ENCODE results near the gene GATA1.

Gene GATA1

GRCh38 chrX:48785186-48785539 is 1.2 kb upstream of the GATA1 start:
- DNase-seq (ENCODE audit: low read depth): no peak

GRCh38 chrX:48785540-48786214 is 713 bp upstream of the GATA1 start:
- no peak for DNase-seq (ENCODE audit: low read depth)

GRCh38 chrX:48786825-48787504 is 575 bp downstream of the GATA1 start:
- DNase-seq (ENCODE audit: low read depth): no peak

- DNase-seq (ENCODE audit: low read depth): no peak
Observed at GRCh38 chrX:48787505-48788443, 1.4 kb downstream of the GATA1 start.

GRCh38 chrX:48789366-48790220 is 3.2 kb downstream of the GATA1 start:
- no peak for DNase-seq (ENCODE audit: low read depth)

- no peak for DNase-seq (ENCODE audit: low read depth)
Observed at GRCh38 chrX:48790477-48790876, 4.1 kb downstream of the GATA1 start.

- DNase-seq (ENCODE audit: low read depth): no peak
Observed at GRCh38 chrX:48791063-48791820, 4.9 kb downstream of the GATA1 start.

- no peak for DNase-seq (ENCODE audit: low read depth)
Observed at GRCh38 chrX:48792219-48792618, 5.8 kb downstream of the GATA1 start.

- no peak for DNase-seq (ENCODE audit: low read depth)
Observed at GRCh38 chrX:48793935-48794334, 7.5 kb downstream of the GATA1 start.

- DNase-seq (ENCODE audit: low read depth): no peak
Observed at GRCh38 chrX:48794340-48794910, 8.0 kb downstream of the GATA1 start.

GRCh38 chrX:48794911-48795515 is 8.6 kb downstream of the GATA1 start:
- no peak for DNase-seq (ENCODE audit: low read depth)

GRCh38 chrX:48798318-48798717 is 11.9 kb downstream of the GATA1 start:
- DNase-seq (ENCODE audit: low read depth): no peak

- no peak for DNase-seq (ENCODE audit: low read depth)
Observed at GRCh38 chrX:48800574-48801279, 14.3 kb downstream of the GATA1 start.

- peak; percentile 97 for DNase-seq (ENCODE audit: low read depth)
Observed at GRCh38 chrX:48801280-48802088, 15.1 kb downstream of the GATA1 start, which contains the start of gene HDAC6. Gene HDAC6, plus strand, starts transcription at chrX:48802067. Its CDS starts 626 bp downstream, at chrX:48802693.

- DNase-seq (ENCODE audit: low read depth): peak; percentile 50
Observed at GRCh38 chrX:48802089-48802904, 15.9 kb downstream of the GATA1 start.

- no peak for DNase-seq (ENCODE audit: low read depth)
Observed at GRCh38 chrX:48802905-48803200, 16.5 kb downstream of the GATA1 start.

GRCh38 chrX:48806081-48806480 is 19.7 kb downstream of the GATA1 start:
- DNase-seq (ENCODE audit: low read depth): no peak

GRCh38 chrX:48813644-48814043 is 27.3 kb downstream of the GATA1 start:
- no peak for DNase-seq (ENCODE audit: low read depth)

Data from stromal cell of bone marrow (primary cell).